HG02588 (cell line): ENCODE data around the gene CILP.
"Not testable (repeated sequence)": the region's sequence is repeated elsewhere in the genome, so short reads cannot be mapped to it uniquely, and the experiment has no call there.

Source experiments
- ATAC-seq: cut with Tn5 transposase; IDR thresholded peaks from one replicate; pipeline ENCODE4 v1.9.1; 2021; ENCODE audit warnings: mild to moderate bottlenecking, moderate library complexity; ENCODE audit not compliant: unreplicated experiment

Gene CILP

GRCh38 chr15:65210770-65211481, at the start of gene CILP:
CILP (minus strand) TSS chr15:65211473; CDS start chr15:65209755, 1,718 bp downstream.
- ATAC-seq = no peak

GRCh38 chr15:65260968-65261367, 49.7 kb upstream of the CILP start:
- no peak for ATAC-seq

GRCh38 chr15:65259367-65259797, 48.1 kb upstream of the CILP start:
- ATAC-seq = no peak

GRCh38 chr15:65258375-65259262, 47.3 kb upstream of the CILP start:
- ATAC-seq = no peak

GRCh38 chr15:65255486-65256140, 44.3 kb upstream of the CILP start:
- ATAC-seq = no peak

GRCh38 chr15:65254758-65255157, 43.5 kb upstream of the CILP start:
- ATAC-seq = no peak

- ATAC-seq = no peak
Measured at GRCh38 chr15:65254356-65254755, 43.1 kb upstream of the CILP start.

- peak; percentile 71 for ATAC-seq
Measured at GRCh38 chr15:65249641-65250040, 38.4 kb upstream of the CILP start.

GRCh38 chr15:65248511-65249255, 37.4 kb upstream of the CILP start:
- no peak for ATAC-seq

- ATAC-seq = no peak
Measured at GRCh38 chr15:65246939-65247338, 35.7 kb upstream of the CILP start.

GRCh38 chr15:65246026-65246714, 34.9 kb upstream of the CILP start:
- ATAC-seq = no peak

GRCh38 chr15:65245096-65245856, 34.0 kb upstream of the CILP start:
- ATAC-seq = no peak

- no peak for ATAC-seq
Measured at GRCh38 chr15:65244638-65245037, 33.4 kb upstream of the CILP start.

- not testable (repeated sequence) for ATAC-seq
Measured at GRCh38 chr15:65236443-65236842, 25.2 kb upstream of the CILP start.

- no peak for ATAC-seq
Measured at GRCh38 chr15:65233696-65234095, 22.4 kb upstream of the CILP start.

- ATAC-seq = no peak
Measured at GRCh38 chr15:65232520-65232919, 21.2 kb upstream of the CILP start.

- no peak for ATAC-seq
Measured at GRCh38 chr15:65231306-65231705, 20.0 kb upstream of the CILP start.

GRCh38 chr15:65226901-65227300, 15.6 kb upstream of the CILP start:
- not testable (repeated sequence) for ATAC-seq

- no peak for ATAC-seq
Measured at GRCh38 chr15:65226221-65226620, 14.9 kb upstream of the CILP start.
